OCI-M2 (cell line): ENCODE results near the gene SP7.
"Not testable (repeated sequence)": the region's sequence is repeated elsewhere in the genome, so short reads cannot be mapped to it uniquely, and the experiment has no call there.

Experiments used
- DNase-seq: peaks from one replicate; lab custom pipeline; 2025; ENCODE audit not compliant: unreplicated experiment; lab: John Stamatoyannopoulos, UW

Gene SP7

DNA sequence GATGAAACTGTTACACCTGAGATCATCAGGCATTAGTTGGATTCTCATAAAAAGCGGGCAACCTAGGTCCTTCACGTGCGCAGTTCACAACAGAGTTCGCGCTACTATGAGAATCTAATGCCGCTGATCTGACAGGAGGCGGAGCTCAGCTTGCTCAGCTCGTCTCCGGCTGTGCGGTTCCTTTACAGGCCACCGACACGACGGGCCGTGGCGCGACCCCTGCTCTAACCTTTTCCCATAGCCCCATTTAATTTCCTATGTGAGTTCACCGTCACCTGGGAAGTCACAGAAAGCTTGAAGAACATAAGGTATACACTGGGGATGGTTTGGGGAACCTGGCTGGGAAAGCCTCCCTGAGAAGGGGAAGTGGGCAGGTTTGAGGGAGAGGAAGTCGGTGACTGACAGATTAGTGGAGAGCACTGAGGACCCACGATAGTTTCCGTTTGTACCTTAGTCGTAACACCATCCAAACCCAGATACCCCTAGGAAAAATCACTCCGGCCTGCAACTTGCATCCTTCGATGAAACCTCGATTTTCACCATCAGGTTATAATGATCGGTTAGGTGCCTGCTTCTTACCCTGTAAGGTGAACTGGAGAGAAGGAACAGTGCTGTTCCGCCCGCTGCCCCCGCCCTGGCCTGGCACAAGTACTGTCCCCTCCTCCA, 11.9 kb downstream of the SP7 start:
- no peak for DNase-seq

DNA sequence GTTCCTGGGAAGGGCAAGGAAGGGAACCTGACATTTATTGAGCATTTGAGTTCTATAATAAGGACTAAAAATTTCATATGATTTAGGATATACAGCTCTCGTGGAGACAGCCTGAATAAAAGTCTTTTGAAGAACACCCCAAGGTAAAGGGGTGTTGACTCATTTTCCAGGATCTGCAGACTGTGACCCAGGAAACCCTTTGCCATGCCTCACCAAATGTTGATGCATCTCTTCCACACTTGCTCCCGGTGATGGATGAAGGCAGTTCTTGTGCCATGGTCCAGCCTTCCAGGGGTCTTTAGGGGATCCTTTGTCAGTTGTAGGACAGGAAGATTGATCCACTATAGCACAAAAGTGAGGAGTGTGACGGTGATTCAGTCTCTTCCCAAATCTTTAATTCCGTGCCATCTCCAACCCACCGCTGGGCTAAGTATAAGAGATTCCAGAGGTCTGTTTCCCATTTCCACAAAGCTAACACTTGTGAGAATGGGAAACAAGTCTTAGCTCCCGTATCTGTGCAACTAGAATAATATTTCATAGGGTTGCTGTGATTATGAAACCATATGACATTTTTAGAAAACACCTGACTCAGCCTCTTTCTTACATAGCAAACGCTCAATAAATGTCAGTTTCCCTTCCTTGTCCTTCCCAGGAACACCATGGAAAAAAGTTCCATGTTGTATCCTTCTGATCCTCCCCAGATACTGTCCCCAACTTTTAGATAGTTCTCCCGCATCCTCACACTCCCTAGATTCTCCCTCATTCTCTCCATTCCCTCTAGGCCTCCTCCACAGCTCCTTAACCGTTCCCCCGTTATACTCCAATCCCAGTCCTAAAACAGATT, 15.6 kb downstream of the SP7 start:
- no peak for DNase-seq

DNA sequence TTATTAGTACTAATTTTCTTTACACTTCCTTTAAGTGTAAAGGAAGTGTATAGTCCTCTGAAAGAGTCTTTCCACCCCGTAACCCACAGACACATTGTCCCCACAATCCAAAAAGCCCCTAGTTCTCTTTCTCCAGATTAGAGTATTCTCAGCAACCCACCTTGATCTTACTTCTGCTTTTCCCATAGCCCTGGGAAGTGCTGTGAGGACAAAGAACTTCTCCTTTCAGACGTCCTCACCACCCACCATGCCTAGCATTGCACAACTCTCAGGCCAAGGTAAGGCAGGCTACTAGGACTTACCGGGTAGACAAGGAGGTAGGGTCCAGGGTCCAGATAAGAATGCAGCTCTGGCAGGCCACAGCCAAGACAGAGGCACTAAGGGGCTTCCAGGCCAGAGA, 22.2 kb downstream of the SP7 start:
- DNase-seq: no peak

GRCh38 chr12:53308276-53308675, 27.9 kb downstream of the SP7 start:
- no peak for DNase-seq

DNA sequence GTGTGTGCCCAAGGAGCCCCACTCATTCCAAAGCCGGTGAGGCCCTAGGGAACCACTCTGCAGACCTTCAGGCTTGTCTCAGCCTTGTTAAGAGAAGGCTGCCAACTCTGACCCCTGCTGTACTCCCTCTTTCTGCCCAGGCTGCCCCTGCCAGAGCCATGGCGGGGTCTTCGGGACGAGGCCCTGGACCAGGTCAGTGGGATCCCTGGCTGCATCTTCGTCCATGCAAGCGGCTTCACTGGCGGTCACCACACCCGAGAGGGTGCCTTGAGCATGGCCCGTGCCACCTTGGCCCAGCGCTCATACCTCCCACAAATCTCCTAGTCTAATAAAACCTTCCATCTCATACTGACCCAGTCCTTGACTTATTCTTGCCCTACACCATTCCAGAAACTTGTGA, 29.3 kb downstream of the SP7 start:
- DNase-seq: no peak

- DNase-seq: no peak
Observed at GRCh38 chr12:53302903-53303302, 33.3 kb downstream of the SP7 start.

GRCh38 chr12:53300187-53300586, 36.0 kb downstream of the SP7 start:
- DNase-seq: no peak

DNA sequence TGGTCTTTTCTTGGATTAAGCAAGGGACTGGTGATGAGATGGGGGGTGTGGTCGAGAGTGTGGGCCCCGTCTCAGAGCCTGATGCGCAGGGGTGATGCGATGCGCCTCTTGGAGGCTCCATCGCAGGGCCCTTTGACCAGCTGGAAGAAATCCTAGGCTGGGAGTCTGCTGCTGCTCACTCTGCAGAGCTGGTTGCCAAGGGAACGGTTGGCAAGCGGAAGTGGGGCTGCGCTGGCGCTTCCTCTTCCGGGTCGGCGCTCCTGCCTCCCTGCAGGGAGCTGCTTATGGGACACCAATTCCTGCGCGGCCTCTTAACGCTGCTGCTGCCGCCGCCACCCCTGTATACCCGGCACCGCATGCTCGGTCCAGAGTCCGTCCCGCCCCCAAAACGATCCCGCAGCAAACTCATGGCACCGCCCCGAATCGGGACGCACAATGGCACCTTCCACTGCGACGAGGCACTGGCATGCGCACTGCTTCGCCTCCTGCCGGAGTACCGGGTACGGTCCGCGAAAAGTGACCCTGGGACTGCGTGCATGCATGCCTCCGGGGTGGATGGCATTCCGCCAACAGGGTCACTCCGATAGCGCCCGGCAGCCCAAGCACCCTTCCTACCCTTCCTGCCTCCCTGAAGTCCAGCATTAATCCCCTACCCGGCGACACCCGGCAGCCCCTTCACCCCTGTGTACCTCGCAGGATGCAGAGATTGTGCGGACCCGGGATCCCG, 36.5 kb downstream of the SP7 start, which contains the start of gene MYG1:
Gene MYG1, plus strand, starts transcription at position 242 of the 727 bp plus-strand sequence. Its CDS starts 43 bp downstream, at position 285.
- DNase-seq: peak; percentile 32

- DNase-seq: no peak
Observed at GRCh38 chr12:53299101-53299453, 37.1 kb downstream of the SP7 start.

DNA sequence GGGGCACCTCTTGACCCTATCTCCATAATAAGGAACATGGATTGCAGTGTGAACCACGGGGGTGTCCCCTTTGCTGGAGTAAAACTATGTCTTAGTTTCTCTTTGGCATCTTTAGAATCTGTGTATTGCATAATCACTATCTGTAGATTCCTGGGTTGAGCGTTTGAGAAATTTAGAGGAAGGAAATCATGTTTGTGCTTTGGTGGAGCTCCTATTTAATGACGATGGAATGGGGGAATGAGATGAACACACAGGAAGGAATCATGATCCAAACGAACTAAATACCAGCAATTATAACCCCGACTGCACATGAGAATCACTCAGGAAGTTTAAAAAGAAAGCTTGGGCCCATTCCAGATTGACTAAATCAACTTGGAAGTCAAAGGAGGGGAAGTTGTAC, 38.0 kb downstream of the SP7 start:
- DNase-seq: no peak

- DNase-seq: not testable (repeated sequence)
Observed at GRCh38 chr12:53297106-53297505, 39.0 kb downstream of the SP7 start.

DNA sequence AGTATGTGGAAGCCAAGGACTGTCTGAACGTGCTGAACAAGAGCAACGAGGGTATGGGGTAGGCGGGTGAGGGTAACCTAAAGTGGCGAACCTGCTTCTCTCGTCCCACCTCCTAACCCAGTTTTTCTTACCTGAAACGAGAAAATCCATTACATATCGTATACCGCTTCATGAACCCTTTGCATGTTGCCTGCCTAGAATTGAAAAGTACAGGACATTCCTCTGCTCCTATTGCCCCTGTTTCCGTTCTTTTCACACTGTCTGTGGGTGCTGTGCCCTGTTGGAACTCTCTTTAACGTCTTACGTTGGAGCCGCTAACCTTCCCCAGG, 40.3 kb downstream of the SP7 start:
- no peak for DNase-seq

DNA sequence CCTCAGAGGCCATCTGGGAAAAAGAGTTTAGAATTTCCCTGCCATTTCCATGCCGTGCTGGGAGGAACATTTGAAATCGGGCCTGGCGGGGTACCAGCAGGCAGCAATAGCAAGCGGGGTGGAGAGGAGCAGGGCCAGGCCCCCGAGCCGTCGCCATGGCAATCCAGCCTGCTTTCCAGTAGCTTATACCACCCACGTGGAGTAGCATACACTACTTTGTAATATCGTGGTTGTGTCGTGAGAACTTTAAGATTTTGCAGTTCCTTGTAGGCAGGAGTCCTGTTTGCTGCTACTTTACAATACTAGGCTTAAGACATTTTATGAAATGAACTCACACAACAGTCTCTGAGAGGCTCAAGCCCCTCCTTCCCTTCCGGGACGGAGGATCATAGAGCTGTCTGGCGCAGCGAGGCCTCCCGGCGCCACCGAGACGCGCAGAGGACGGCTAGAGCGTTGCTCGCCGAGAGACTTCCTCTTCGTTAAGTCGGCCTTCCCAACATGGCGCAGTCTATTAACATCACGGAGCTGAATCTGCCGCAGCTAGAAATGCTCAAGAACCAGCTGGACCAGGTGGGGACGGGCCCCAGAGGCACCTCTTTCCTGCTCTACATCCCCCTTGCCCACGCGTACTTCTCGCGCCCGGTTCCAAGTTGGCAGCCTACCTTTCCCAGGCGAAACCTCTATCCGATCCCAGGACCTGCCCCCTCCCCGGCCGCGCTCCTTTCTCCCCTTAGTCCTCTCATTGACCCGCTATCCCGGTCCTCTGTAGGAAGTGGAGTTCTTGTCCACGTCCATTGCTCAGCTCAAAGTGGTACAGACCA, 40.9 kb downstream of the SP7 start, which contains the start of gene PFDN5:
Gene PFDN5, plus strand, starts transcription at position 473 of the 821 bp plus-strand sequence. Its CDS starts 26 bp downstream, at position 499.
- peak; percentile 58 for DNase-seq

DNA sequence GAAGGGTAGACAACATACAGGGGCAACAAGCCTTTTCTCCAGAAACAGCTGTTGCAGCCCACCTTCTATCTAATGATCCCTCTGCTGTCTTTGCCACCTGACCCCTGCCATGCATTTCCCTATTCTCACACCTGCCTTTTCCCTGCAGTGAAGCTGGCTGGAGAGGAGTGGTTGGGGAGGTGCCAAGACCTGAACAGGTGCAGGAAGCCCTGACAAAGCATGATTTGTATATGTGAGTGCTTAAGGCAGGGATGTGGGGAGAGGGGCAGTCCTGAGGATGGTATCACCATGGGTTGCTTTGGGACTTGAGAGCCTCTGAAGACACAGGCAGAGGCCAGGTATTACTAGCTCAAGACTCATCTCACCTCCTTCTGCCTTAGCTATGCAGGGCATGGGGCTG, 43.7 kb downstream of the SP7 start:
- no peak for DNase-seq

GRCh38 chr12:53290661-53291060, 45.5 kb downstream of the SP7 start:
- no peak for DNase-seq

DNA sequence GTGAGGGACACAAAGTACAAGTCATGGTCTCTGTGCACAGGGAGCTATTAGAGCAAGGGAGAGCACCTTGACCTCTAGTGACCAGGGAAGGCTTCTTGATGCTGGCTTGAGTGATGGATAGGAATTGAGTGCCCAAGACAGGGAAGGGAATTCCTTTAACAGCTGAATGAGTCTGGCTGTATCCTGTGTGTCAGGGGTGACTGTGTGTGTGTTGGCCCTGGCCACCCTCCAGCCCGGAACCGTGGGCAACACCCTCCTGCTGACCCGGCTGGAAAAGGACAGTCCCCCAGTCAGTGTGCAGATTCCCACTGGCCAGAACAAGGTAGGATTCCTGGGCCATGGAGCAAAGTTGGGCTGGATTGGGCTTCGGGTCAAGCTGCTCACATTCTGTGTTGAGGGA, 46.3 kb downstream of the SP7 start:
- DNase-seq: no peak

- DNase-seq: no peak
Observed at GRCh38 chr12:53288322-53288721, 47.8 kb downstream of the SP7 start.

GRCh38 chr12:53287741-53288216, 48.4 kb downstream of the SP7 start:
- DNase-seq: no peak

- no peak for DNase-seq
Observed at GRCh38 chr12:53286448-53286847, 49.7 kb downstream of the SP7 start.

DNA sequence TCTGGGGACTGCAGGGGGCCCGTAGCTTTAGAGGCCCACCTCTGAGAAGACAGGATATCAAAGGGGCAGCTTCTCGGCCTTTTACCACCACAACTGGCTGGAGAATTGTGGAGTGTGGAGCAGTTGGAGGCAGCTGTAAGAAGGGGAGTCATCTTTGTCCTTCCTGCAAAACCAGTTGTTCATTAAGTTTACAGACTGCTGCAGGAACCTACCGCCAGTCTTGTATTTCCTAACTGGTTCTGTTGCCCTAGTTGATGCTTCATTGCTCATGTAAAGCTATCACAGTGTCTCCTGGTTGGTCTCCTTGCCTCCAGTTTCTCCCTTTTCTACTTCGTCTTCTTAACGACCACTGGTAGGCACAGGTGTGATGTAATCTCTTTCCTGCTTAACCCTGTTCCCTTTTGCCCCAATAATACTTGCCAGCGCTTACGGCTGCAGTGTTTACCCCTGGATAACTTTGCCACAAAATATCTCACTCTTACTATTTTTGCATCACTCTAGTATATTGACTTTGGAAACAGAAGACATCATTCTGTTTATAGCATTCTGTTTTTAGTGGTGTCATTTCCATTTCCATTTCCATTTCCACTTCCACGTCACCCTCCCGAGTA, 56.2 kb downstream of the SP7 start:
- DNase-seq: no peak
